T-helper 9 cell (primary cell): ENCODE results near the gene GALNT7.

ENCODE experiments used
- DNase-seq: peaks from one replicate; pipeline ENCODE4 v3.0.0-alpha.2; 2020

Gene GALNT7

GRCh38 chr4:173269280-173269679, 100.7 kb downstream of the GALNT7 start:
- no peak for DNase-seq

GRCh38 chr4:173270312-173271027, 101.9 kb downstream of the GALNT7 start:
- DNase-seq: no peak

GRCh38 chr4:173272314-173272713, 103.7 kb downstream of the GALNT7 start:
- no peak for DNase-seq

GRCh38 chr4:173272996-173273395, 104.4 kb downstream of the GALNT7 start:
- no peak for DNase-seq

- DNase-seq: no peak
Measured at GRCh38 chr4:173273941-173274340, 105.3 kb downstream of the GALNT7 start.

- no peak for DNase-seq
Measured at GRCh38 chr4:173274744-173275143, 106.1 kb downstream of the GALNT7 start.

- no peak for DNase-seq
Measured at GRCh38 chr4:173275150-173275549, 106.5 kb downstream of the GALNT7 start.

GRCh38 chr4:173277340-173277739, 108.7 kb downstream of the GALNT7 start:
- no peak for DNase-seq

- DNase-seq: no peak
Measured at GRCh38 chr4:173280998-173281397, 112.4 kb downstream of the GALNT7 start.

- no peak for DNase-seq
Measured at GRCh38 chr4:173281406-173282255, 113.0 kb downstream of the GALNT7 start.

GRCh38 chr4:173282256-173282562, 113.6 kb downstream of the GALNT7 start:
- DNase-seq: no peak

GRCh38 chr4:173282626-173283025, 114.0 kb downstream of the GALNT7 start:
- no peak for DNase-seq

GRCh38 chr4:173284463-173284862, 115.9 kb downstream of the GALNT7 start:
- DNase-seq: no peak

GRCh38 chr4:173287486-173287885, 118.9 kb downstream of the GALNT7 start:
- DNase-seq: no peak

GRCh38 chr4:173288296-173288695, 119.7 kb downstream of the GALNT7 start:
- peak; percentile 69 for DNase-seq

- no peak for DNase-seq
Measured at GRCh38 chr4:173288698-173289352, 120.2 kb downstream of the GALNT7 start.

- DNase-seq: no peak
Measured at GRCh38 chr4:173289353-173289727, 120.7 kb downstream of the GALNT7 start.

GRCh38 chr4:173291899-173292298, 123.3 kb downstream of the GALNT7 start:
- DNase-seq: no peak

- DNase-seq: no peak
Measured at GRCh38 chr4:173293663-173294062, 125.1 kb downstream of the GALNT7 start.

GRCh38 chr4:173294444-173294843, 125.8 kb downstream of the GALNT7 start:
- DNase-seq: no peak

GRCh38 chr4:173301518-173302201, 133.0 kb downstream of the GALNT7 start:
- no peak for DNase-seq

- DNase-seq: no peak
Measured at GRCh38 chr4:173307778-173308177, 139.2 kb downstream of the GALNT7 start.

- no peak for DNase-seq
Measured at GRCh38 chr4:173311368-173311767, 142.8 kb downstream of the GALNT7 start.
